Panc1 (cell line): Measurements from ENCODE around the gene OPN4. TPM values are rescaled to one million over a fixed set of nuclear protein-coding genes. Genes with fewer than 3 reads are reported as not detected.

Source experiments
- ATAC-seq: fragments of 200-7000 bp; cut with Tn5 transposase; 2 replicates; pipeline ENCODE4 v1.9.1; 2020; ENCODE audit warnings: mild to moderate bottlenecking, moderate library complexity
- BruUV-seq: library from RNA; stranded (reverse); fragments of 400-500 nt; replicated peaks from 2 replicates; lab custom pipeline; 2021; lab: Mats Ljungman, UMichigan
- CTCF ChIA-PET: fragments of 300-600 bp; sonication (Branson Sonifier 250); formaldehyde crosslinking; loops from one replicate; lab custom pipeline; 2022; ENCODE audit warnings: antibody characterized with exemption; lab: Charles Lee
- POLR2A ChIA-PET: fragments of 300-600 bp; sonication (Branson Sonifier 250); formaldehyde crosslinking; loops from one replicate; lab custom pipeline; 2022; ENCODE audit warnings: antibody characterized with exemption; lab: Charles Lee
- DNase-seq: peaks from one replicate; pipeline ENCODE4 v3.0.0-alpha.2; 2010; ENCODE audit warnings: low read depth, low spot score
- H3K27ac ChIP-seq: 2 replicates; pipeline ENCODE4 v1.5.1; 2011; ENCODE audit warnings: mild to moderate bottlenecking, low read length, inconsistent platforms
- H3K27me3 ChIP-seq: fragments of 200-500 bp; sonication (Bioruptor generic); 2 replicates; pipeline ENCODE4 v1.6.0; 2014; ENCODE audit warnings: low read length, inconsistent platforms; ENCODE audit not compliant: control insufficient read depth, insufficient read depth
- H3K36me3 ChIP-seq: fragments of 200-500 bp; sonication (Bioruptor generic); 2 replicates; pipeline ENCODE4 v1.5.1; 2014; ENCODE audit warnings: inconsistent platforms, mild to moderate bottlenecking, low read length, moderate library complexity; ENCODE audit not compliant: control insufficient read depth, insufficient read depth
- H3K4me1 ChIP-seq: 2 replicates; pipeline ENCODE4 v1.5.1; 2011; ENCODE audit warnings: inconsistent platforms, mild to moderate bottlenecking, low read length, moderate library complexity; ENCODE audit not compliant: control insufficient read depth, insufficient read depth
- H3K4me3 ChIP-seq, 2 experiments: 2 replicates each; pipeline ENCODE4 v1.5.1; 2011 to 2012; ENCODE audit warnings: low read depth in 2 of 2, low read length in 2 of 2, mild to moderate bottlenecking in 2 of 2, inconsistent platforms in 1 of 2, moderate library complexity in 1 of 2
- H3K9me3 ChIP-seq: fragments of 200-500 bp; sonication (Bioruptor generic); 2 replicates; pipeline ENCODE4 v1.5.1; 2014; ENCODE audit warnings: low read depth, mild to moderate bottlenecking, inconsistent platforms, low read length, moderate library complexity; ENCODE audit not compliant: control insufficient read depth, insufficient read depth
- CTCF ChIP-seq: fragments of 450-650 bp; IDR thresholded peaks from 2 replicates; pipeline ENCODE4 v1.5.1; 2017; ENCODE audit warnings: mild to moderate bottlenecking
- POLR2AphosphoS5 ChIP-seq: IDR thresholded peaks from 2 replicates; pipeline ENCODE4 v1.6.1; 2012; ENCODE audit warnings: mild to moderate bottlenecking, low read depth, low read length, moderate library complexity
- REST ChIP-seq, 2 experiments: IDR thresholded peaks; 2 replicates each; pipeline ENCODE4 v1.6.1; 2011 to 2012; ENCODE audit warnings: low read depth in 2 of 2, control low read depth in 1 of 2, low read length in 1 of 2, mild to moderate bottlenecking in 1 of 2, moderate library complexity in 1 of 2; ENCODE audit not compliant: insufficient read depth in 1 of 2
- SIN3A ChIP-seq: IDR thresholded peaks from 2 replicates; pipeline ENCODE4 v1.6.1; 2012; ENCODE audit warnings: low read depth, mild to moderate bottlenecking, low read length, moderate library complexity, borderline replicate concordance; ENCODE audit not compliant: insufficient read depth
- TCF7L2 ChIP-seq: IDR thresholded peaks from 2 replicates; pipeline ENCODE4 v1.6.1; 2011; ENCODE audit warnings: mild to moderate bottlenecking, low read depth, low read length, inconsistent platforms
- in situ Hi-C: cut with HindIII; loops from 2 replicates; pipeline ENCODE4 v1.10.0; 2016; ENCODE audit warnings: low sequenced_read_pairs, low pct_unique_long_range_greater_than_20kb
- intact Hi-C: fragments of 100-400 bp; cut with micrococcal nuclease; formaldehyde crosslinking; loops from one replicate; pipeline ENCODE4 v1.10.0; 2022; ENCODE audit not compliant: unreplicated experiment
- total RNA-seq: library from RNA; stranded (reverse); gene quantifications from one replicate; pipeline ENCODE4 v1.2.1, GENCODE V29; 2021; ENCODE audit not compliant: unreplicated experiment

OPN4 gene
- total RNA-seq, 1 experiment from 2014 or later: not detected

- H3K9me3 ChIP-seq: no peaks in the 10 kb centered on the region
- CTCF ChIA-PET: interaction anchor here (0.6 kb wide), 1 partner anchor 298 kb away, joined by 5 read pairs; no protein-coding TSS in a partner anchor
- BruUV-seq: no TSS peak
- intact Hi-C loops: no loop called here
- no peak overlapping the region for H3K27ac ChIP-seq
- TF ChIP-seq REST (IDR thresholded peaks at IDR 0.05; ENCODE audit: insufficient read depth in 1 of 2, low read depth in 2 of 2, low read length in 1 of 2): no peak
- TF ChIP-seq TCF7L2: no peak
- TF ChIP-seq SIN3A: no peak
- TF ChIP-seq CTCF: no peak
- no peak for TF ChIP-seq POLR2AphosphoS5
- no peaks in the 10 kb centered on the region for H3K36me3 ChIP-seq
- H3K27me3 ChIP-seq: no peaks in the 10 kb centered on the region
- no peak for DNase-seq
- no peak overlapping the region for H3K4me3 ChIP-seq
- POLR2A ChIA-PET: no interaction called here
- no peaks in the 10 kb centered on the region for H3K4me1 ChIP-seq
- in situ Hi-C loops: no loop called here
- no peak for ATAC-seq
Measured at GRCh38 chr10:86662186-86663045, 8.1 kb downstream of the OPN4 start.

- intact Hi-C loops (no loop called here), in situ Hi-C loops (no loop called here)
- H3K27ac ChIP-seq: no peak overlapping the region
- no peaks in the 10 kb centered on the region for H3K27me3 ChIP-seq
- CTCF ChIA-PET: interaction anchor here (0.5 to 0.6 kb wide), 2 partner anchors 274 to 298 kb away, joined by 3 to 5 read pairs; no protein-coding TSS in a partner anchor
- H3K36me3 ChIP-seq: no peaks in the 10 kb centered on the region
- POLR2A ChIA-PET: no interaction called here
- no peaks in the 10 kb centered on the region for H3K4me1 ChIP-seq
- ATAC-seq (no peak), DNase-seq (no peak)
- no TSS peak for BruUV-seq
- no peaks in the 10 kb centered on the region for H3K9me3 ChIP-seq
- TF ChIP-seq TCF7L2 (no peak), REST (IDR thresholded peaks at IDR 0.05; ENCODE audit: insufficient read depth in 1 of 2, low read depth in 2 of 2, low read length in 1 of 2) (no peak), POLR2AphosphoS5 (no peak), CTCF (no peak), SIN3A (no peak)
- no peak overlapping the region for H3K4me3 ChIP-seq
Measured at GRCh38 chr10:86663046-86663345, 8.6 kb downstream of the OPN4 start.
